Gastroesophageal sphincter (tissue), 3 donors: ENCODE measurements around the gene PER3.

Experiments
- EP300 ChIP-seq: sonication (generic); formaldehyde crosslinking; IDR thresholded peaks from one replicate; pipeline ENCODE4 v1.6.1; 2017; ENCODE audit warnings: antibody characterized with exemption, mild to moderate bottlenecking
- POLR2A ChIP-seq, 2 donors: fragments of 450-650 bp; IDR thresholded peaks; one replicate each; pipeline ENCODE4 v1.6.1; 2017; ENCODE audit warnings: antibody characterized with exemption in 2 of 2, mild to moderate bottlenecking in 2 of 2, moderate library complexity in 1 of 2
- POLR2AphosphoS5 ChIP-seq: sonication (generic); formaldehyde crosslinking; IDR thresholded peaks from one replicate; pipeline ENCODE4 v1.6.1; 2017; ENCODE audit warnings: antibody characterized with exemption
- TF ChIP-seq, protein P1 (sequence below), 4 experiments: fragments of 200-600 bp in 2 of 4; fragments of 450-650 bp in 2 of 4; sonication (generic) in 1 of 4; IDR thresholded peaks; one replicate each; pipeline ENCODE4 v1.5.1; 2017 to 2019; ENCODE audit warnings: antibody characterized with exemption in 4 of 4, mild to moderate bottlenecking in 2 of 4, moderate library complexity in 2 of 4

DNA sequence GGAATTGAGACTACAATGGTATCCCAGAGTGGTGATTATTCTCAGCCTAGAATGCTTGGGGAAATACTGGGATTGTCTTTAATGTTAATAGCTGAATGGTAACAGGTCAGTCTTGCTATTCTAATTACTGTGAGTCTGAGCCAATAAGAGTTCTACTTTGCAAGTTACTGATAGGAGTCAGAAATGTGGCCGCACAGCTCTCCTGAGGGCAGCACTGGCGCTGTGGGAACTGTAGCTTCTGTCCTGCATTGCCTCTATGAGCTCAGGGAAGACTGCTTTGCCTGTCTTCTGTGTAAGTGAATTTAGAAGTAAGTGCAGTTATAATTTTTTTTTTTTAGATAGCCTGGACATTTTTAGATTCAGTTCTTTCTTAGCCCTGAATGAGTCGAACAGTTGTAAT is 23.0 kb upstream of the PER3 start:
- TF ChIP-seq POLR2A (IDR thresholded peaks at IDR 0.05), result no peak
- TF ChIP-seq, protein P1, sequence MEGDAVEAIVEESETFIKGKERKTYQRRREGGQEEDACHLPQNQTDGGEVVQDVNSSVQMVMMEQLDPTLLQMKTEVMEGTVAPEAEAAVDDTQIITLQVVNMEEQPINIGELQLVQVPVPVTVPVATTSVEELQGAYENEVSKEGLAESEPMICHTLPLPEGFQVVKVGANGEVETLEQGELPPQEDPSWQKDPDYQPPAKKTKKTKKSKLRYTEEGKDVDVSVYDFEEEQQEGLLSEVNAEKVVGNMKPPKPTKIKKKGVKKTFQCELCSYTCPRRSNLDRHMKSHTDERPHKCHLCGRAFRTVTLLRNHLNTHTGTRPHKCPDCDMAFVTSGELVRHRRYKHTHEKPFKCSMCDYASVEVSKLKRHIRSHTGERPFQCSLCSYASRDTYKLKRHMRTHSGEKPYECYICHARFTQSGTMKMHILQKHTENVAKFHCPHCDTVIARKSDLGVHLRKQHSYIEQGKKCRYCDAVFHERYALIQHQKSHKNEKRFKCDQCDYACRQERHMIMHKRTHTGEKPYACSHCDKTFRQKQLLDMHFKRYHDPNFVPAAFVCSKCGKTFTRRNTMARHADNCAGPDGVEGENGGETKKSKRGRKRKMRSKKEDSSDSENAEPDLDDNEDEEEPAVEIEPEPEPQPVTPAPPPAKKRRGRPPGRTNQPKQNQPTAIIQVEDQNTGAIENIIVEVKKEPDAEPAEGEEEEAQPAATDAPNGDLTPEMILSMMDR (IDR thresholded peaks at IDR 0.05), result no peak
- TF ChIP-seq POLR2AphosphoS5, result no peak
- no peak for TF ChIP-seq EP300
